HG03521 (cell line): Measurements from ENCODE around the gene GALC.

Experiments used
- ATAC-seq: cut with Tn5 transposase; IDR thresholded peaks from one replicate; pipeline ENCODE4 v1.9.1; 2021; ENCODE audit warnings: mild to moderate bottlenecking, moderate library complexity; ENCODE audit not compliant: unreplicated experiment

GALC gene

GRCh38 chr14:88008039-88008742, 15.2 kb upstream of the GALC start:
- ATAC-seq, result no peak

GRCh38 chr14:88007608-88008007, 14.6 kb upstream of the GALC start:
- no peak for ATAC-seq

GRCh38 chr14:88005978-88006851, 13.2 kb upstream of the GALC start:
- peak; percentile 89 for ATAC-seq

GRCh38 chr14:88005050-88005481, 12.1 kb upstream of the GALC start, which contains the start of gene GPR65:
Gene GPR65, plus strand, starts transcription at chr14:88005135. Its CDS starts 5,713 bp downstream, at chr14:88010848.
- peak; percentile 72 for ATAC-seq

GRCh38 chr14:88004506-88005036, 11.6 kb upstream of the GALC start:
- no peak for ATAC-seq

- no peak for ATAC-seq
Observed at GRCh38 chr14:88003425-88003824, 10.4 kb upstream of the GALC start.

- ATAC-seq, result no peak
Observed at GRCh38 chr14:88002421-88003075, 9.6 kb upstream of the GALC start.

- no peak for ATAC-seq
Observed at GRCh38 chr14:87999277-87999676, 6.3 kb upstream of the GALC start.

GRCh38 chr14:87998482-87998881, 5.5 kb upstream of the GALC start:
- no peak for ATAC-seq

GRCh38 chr14:87996291-87996592, 3.3 kb upstream of the GALC start:
- ATAC-seq, result no peak

GRCh38 chr14:87995500-87996290, 2.7 kb upstream of the GALC start:
- ATAC-seq, result no peak

- peak; percentile 28 for ATAC-seq
Observed at GRCh38 chr14:87994974-87995373, 2.0 kb upstream of the GALC start.

- ATAC-seq, result no peak
Observed at GRCh38 chr14:87992346-87992717, 650 bp downstream of the GALC start.

GRCh38 chr14:87990682-87991081, 2.3 kb downstream of the GALC start:
- no peak for ATAC-seq

GRCh38 chr14:87989956-87990299, 3.1 kb downstream of the GALC start:
- no peak for ATAC-seq

- ATAC-seq, result no peak
Observed at GRCh38 chr14:87989221-87989955, 3.6 kb downstream of the GALC start.

- ATAC-seq, result no peak
Observed at GRCh38 chr14:87979689-87980088, 13.3 kb downstream of the GALC start.

- ATAC-seq, result no peak
Observed at GRCh38 chr14:87975636-87976035, 17.3 kb downstream of the GALC start.

- ATAC-seq, result peak; percentile 61
Observed at GRCh38 chr14:87971010-87971409, 22.0 kb downstream of the GALC start.

GRCh38 chr14:87967496-87967895, 25.5 kb downstream of the GALC start:
- no peak for ATAC-seq
